LHCN-M2 (cell line): ENCODE results near the gene DCST1. TPM values are rescaled to one million over a fixed set of nuclear protein-coding genes. Genes with fewer than 3 reads are reported as not detected.
A peak's percentile ranks its signal among the peaks of the same experiment; 100 is the strongest.

Experiments
- DNase-seq: peaks from one replicate; pipeline ENCODE4 v3.0.0-alpha.2; 2012; ENCODE audit warnings: low read depth
- total RNA-seq: library from RNA; depleted of rRNA; stranded (reverse); fragments of >200 nt; gene quantifications from 2 replicates; pipeline ENCODE4 v1.2.3, GENCODE V29; 2014

The DCST1 gene
- total RNA-seq, 1 experiment from 2014 or later: not detected

GRCh38 chr1:155000726-155001424 lies 32.7 kb upstream of the DCST1 start:
- peak; percentile 86 for DNase-seq

- DNase-seq: no peak
Measured at GRCh38 chr1:155001425-155001674, 32.3 kb upstream of the DCST1 start.

- DNase-seq: peak; percentile 98
Measured at GRCh38 chr1:155001675-155002463, 31.8 kb upstream of the DCST1 start.

GRCh38 chr1:155002464-155003226 lies 31.0 kb upstream of the DCST1 start, which contains the start of gene ZBTB7B:
Gene ZBTB7B (plus strand): TSS chr1:155002802. CDS start chr1:155014661, 11,859 bp downstream.
- no peak for DNase-seq

GRCh38 chr1:155003227-155003765 lies 30.3 kb upstream of the DCST1 start:
- no peak for DNase-seq

- peak; percentile 72 for DNase-seq
Measured at GRCh38 chr1:155003766-155004351, 29.8 kb upstream of the DCST1 start.

- peak; percentile 65 for DNase-seq
Measured at GRCh38 chr1:155004352-155005075, 29.1 kb upstream of the DCST1 start.

- DNase-seq: peak; percentile 59
Measured at GRCh38 chr1:155005076-155006011, 28.3 kb upstream of the DCST1 start.

- DNase-seq: peak; percentile 39
Measured at GRCh38 chr1:155006601-155007101, 27.0 kb upstream of the DCST1 start.

- DNase-seq: no peak
Measured at GRCh38 chr1:155007251-155007828, 26.3 kb upstream of the DCST1 start.

GRCh38 chr1:155008015-155008941 lies 25.3 kb upstream of the DCST1 start:
- no peak for DNase-seq

GRCh38 chr1:155009221-155009711 lies 24.4 kb upstream of the DCST1 start:
- DNase-seq: no peak

- DNase-seq: no peak
Measured at GRCh38 chr1:155009742-155010141, 23.9 kb upstream of the DCST1 start.

GRCh38 chr1:155010211-155010918 lies 23.3 kb upstream of the DCST1 start:
- no peak for DNase-seq

- no peak for DNase-seq
Measured at GRCh38 chr1:155011004-155011416, 22.6 kb upstream of the DCST1 start.

GRCh38 chr1:155011437-155012025 lies 22.1 kb upstream of the DCST1 start:
- DNase-seq: no peak

- DNase-seq: peak; percentile 43
Measured at GRCh38 chr1:155012026-155012546, 21.5 kb upstream of the DCST1 start.
